ENCODE results near the gene FCMR.

The FCMR gene

GRCh38 chr1:206863266-206863665 is 58.5 kb downstream of the FCMR start:
- Histone ChIP-seq H3K4me1 (ENCODE audit: insufficient read depth, low read length) (peaks cover 4% of the 10 kb centered on the region; the same call in 1 of the 2 replicates), H2AFZ (ENCODE audit: low read depth, low read length) (no peak overlapping the region), H4K20me1 (ENCODE audit: insufficient read depth, low read length) (no peaks in the 10 kb centered on the region), H3K27ac (ENCODE audit: low read length) (no peak overlapping the region), H3K36me3 (ENCODE audit: insufficient read depth, low read length) (no peaks in the 10 kb centered on the region), H3K9ac (ENCODE audit: low read depth, low read length) (no peak overlapping the region), H3K27me3 (ENCODE audit: insufficient read depth, low read length, poor library complexity) (no peaks in the 10 kb centered on the region), H3K4me2 (ENCODE audit: insufficient read depth, low read length) (no peak overlapping the region), H3K4me3 (ENCODE audit: low read depth in 1 of 2, low read length in 2 of 2) (no peak overlapping the region), H3K9me3 (ENCODE audit: insufficient read depth, low read length, severe bottlenecking) (no peaks in the 10 kb centered on the region), H3K79me2 (ENCODE audit: insufficient read depth, low read length) (no peaks in the 10 kb centered on the region)
- ATAC-seq (ENCODE audit: insufficient read depth, low read depth) (no peak), DNase-seq (no peak)
- TF ChIP-seq CTCF (IDR thresholded peaks at IDR 0.05; ENCODE audit: borderline replicate concordance, extremely low read depth, low read length, poor library complexity, severe bottlenecking) (no peak), EZH2 (IDR thresholded peaks at IDR 0.05; ENCODE audit: borderline replicate concordance, low read depth, low read length, severe bottlenecking) (no peak)

GRCh38 chr1:206860165-206860564 is 61.6 kb downstream of the FCMR start:
- Histone ChIP-seq H3K9me3 (ENCODE audit: insufficient read depth, low read length, severe bottlenecking) (no peaks in the 10 kb centered on the region), H3K4me2 (ENCODE audit: insufficient read depth, low read length) (no peak overlapping the region), H3K27ac (ENCODE audit: low read length) (no peak overlapping the region), H3K4me3 (ENCODE audit: low read depth in 1 of 2, low read length in 2 of 2) (no peak overlapping the region), H3K9ac (ENCODE audit: low read depth, low read length) (no peak overlapping the region), H4K20me1 (ENCODE audit: insufficient read depth, low read length) (no peaks in the 10 kb centered on the region), H3K79me2 (ENCODE audit: insufficient read depth, low read length) (no peaks in the 10 kb centered on the region), H3K27me3 (ENCODE audit: insufficient read depth, low read length, poor library complexity) (no peaks in the 10 kb centered on the region), H3K36me3 (ENCODE audit: insufficient read depth, low read length) (no peaks in the 10 kb centered on the region), H2AFZ (ENCODE audit: low read depth, low read length) (no peak overlapping the region), H3K4me1 (ENCODE audit: insufficient read depth, low read length) (peaks cover 4% of the 10 kb centered on the region; the same call in 1 of the 2 replicates)
- no peak for ATAC-seq (ENCODE audit: insufficient read depth, low read depth)
- DNase-seq, result no peak
- TF ChIP-seq EZH2 (IDR thresholded peaks at IDR 0.05; ENCODE audit: borderline replicate concordance, low read depth, low read length, severe bottlenecking), result no peak
- no peak for TF ChIP-seq CTCF (IDR thresholded peaks at IDR 0.05; ENCODE audit: borderline replicate concordance, extremely low read depth, low read length, poor library complexity, severe bottlenecking)

GRCh38 chr1:206859082-206859521 is 62.6 kb downstream of the FCMR start:
- H2AFZ ChIP-seq (ENCODE audit: low read depth, low read length), result peak overlapping the region; percentile 19; the same call in 1 of the 2 replicates
- ATAC-seq (ENCODE audit: insufficient read depth, low read depth) (no peak), DNase-seq (no peak)
- peaks cover 4% of the 10 kb centered on the region; the same call in 1 of the 2 replicates for H3K4me1 ChIP-seq (ENCODE audit: insufficient read depth, low read length)
- H3K9me3 ChIP-seq (ENCODE audit: insufficient read depth, low read length, severe bottlenecking), result no peaks in the 10 kb centered on the region
- H3K4me2 ChIP-seq (ENCODE audit: insufficient read depth, low read length), result no peak overlapping the region
- no peak overlapping the region for H3K9ac ChIP-seq (ENCODE audit: low read depth, low read length)
- no peak overlapping the region for H3K27ac ChIP-seq (ENCODE audit: low read length)
- H3K79me2 ChIP-seq (ENCODE audit: insufficient read depth, low read length), result no peaks in the 10 kb centered on the region
- no peak overlapping the region for H3K4me3 ChIP-seq (ENCODE audit: low read depth in 1 of 2, low read length in 2 of 2)
- TF ChIP-seq EZH2 (IDR thresholded peaks at IDR 0.05; ENCODE audit: borderline replicate concordance, low read depth, low read length, severe bottlenecking) (no peak), CTCF (IDR thresholded peaks at IDR 0.05; ENCODE audit: borderline replicate concordance, extremely low read depth, low read length, poor library complexity, severe bottlenecking) (no peak)
- H3K27me3 ChIP-seq (ENCODE audit: insufficient read depth, low read length, poor library complexity), result no peaks in the 10 kb centered on the region
- H4K20me1 ChIP-seq (ENCODE audit: insufficient read depth, low read length), result no peaks in the 10 kb centered on the region
- H3K36me3 ChIP-seq (ENCODE audit: insufficient read depth, low read length), result no peaks in the 10 kb centered on the region

All from DND-41 (cell line).